Uterus (tissue), 2 donors: ENCODE data around the gene CADM2.
"Not testable (repeated sequence)": the region's sequence is repeated elsewhere in the genome, so short reads cannot be mapped to it uniquely, and the experiment has no call there.

Source experiments
- POLR2A ChIP-seq, 2 donors: fragments of 450-650 bp; IDR thresholded peaks; one replicate each; pipeline ENCODE4 v1.6.1; 2016; ENCODE audit warnings: antibody characterized with exemption in 2 of 2, mild to moderate bottlenecking in 1 of 2, moderate library complexity in 1 of 2
- TF ChIP-seq, protein P1 (sequence below), 4 experiments: fragments of 200-600 bp in 2 of 4; fragments of 450-650 bp in 2 of 4; sonication (generic) in 2 of 4; IDR thresholded peaks; one replicate each; pipeline ENCODE4 v1.5.1; 2016 to 2019; ENCODE audit warnings: antibody characterized with exemption in 4 of 4, mild to moderate bottlenecking in 2 of 4, moderate library complexity in 1 of 4

DNA sequence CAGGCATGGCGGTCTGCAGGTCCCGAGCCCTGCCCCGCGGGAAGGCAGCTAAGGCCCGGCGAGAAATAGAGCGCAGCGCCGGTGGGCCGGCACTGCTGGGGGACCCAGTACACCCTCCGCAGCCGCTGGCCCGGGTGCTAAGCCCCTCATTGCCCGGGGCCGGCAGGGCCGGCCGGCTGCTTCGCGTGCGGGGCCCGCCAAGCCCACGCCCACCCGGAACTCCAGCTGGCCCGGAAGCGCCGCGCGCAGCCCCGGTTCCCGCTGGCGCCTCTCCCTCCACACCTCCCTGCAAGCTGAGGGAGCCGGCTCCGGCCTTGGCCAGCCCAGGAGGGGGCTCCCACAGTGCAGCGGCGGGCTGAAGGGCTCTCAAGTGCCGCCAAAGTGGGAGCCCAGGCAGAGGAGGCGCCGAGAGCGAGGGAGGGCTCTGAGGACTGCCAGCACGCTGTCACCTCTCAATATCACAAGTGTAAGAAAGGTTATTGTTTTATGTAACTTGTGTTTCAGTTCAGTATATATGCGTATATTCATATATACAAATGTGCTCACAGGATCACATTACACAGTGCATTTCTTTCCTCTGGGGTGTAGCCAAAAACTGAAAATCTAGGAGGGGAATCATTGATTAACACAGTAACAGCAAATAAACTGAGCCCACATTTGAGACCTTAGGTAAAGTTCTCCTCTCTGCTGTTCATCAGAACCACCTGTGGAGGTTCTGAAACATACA is 546.2 kb downstream of the CADM2 start:
- TF ChIP-seq, protein P1, sequence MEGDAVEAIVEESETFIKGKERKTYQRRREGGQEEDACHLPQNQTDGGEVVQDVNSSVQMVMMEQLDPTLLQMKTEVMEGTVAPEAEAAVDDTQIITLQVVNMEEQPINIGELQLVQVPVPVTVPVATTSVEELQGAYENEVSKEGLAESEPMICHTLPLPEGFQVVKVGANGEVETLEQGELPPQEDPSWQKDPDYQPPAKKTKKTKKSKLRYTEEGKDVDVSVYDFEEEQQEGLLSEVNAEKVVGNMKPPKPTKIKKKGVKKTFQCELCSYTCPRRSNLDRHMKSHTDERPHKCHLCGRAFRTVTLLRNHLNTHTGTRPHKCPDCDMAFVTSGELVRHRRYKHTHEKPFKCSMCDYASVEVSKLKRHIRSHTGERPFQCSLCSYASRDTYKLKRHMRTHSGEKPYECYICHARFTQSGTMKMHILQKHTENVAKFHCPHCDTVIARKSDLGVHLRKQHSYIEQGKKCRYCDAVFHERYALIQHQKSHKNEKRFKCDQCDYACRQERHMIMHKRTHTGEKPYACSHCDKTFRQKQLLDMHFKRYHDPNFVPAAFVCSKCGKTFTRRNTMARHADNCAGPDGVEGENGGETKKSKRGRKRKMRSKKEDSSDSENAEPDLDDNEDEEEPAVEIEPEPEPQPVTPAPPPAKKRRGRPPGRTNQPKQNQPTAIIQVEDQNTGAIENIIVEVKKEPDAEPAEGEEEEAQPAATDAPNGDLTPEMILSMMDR (IDR thresholded peaks at IDR 0.05), result not testable (repeated sequence)
- TF ChIP-seq POLR2A (IDR thresholded peaks at IDR 0.05), result not testable (repeated sequence)
